ENCODE data around the gene ITM2A.

DNA sequence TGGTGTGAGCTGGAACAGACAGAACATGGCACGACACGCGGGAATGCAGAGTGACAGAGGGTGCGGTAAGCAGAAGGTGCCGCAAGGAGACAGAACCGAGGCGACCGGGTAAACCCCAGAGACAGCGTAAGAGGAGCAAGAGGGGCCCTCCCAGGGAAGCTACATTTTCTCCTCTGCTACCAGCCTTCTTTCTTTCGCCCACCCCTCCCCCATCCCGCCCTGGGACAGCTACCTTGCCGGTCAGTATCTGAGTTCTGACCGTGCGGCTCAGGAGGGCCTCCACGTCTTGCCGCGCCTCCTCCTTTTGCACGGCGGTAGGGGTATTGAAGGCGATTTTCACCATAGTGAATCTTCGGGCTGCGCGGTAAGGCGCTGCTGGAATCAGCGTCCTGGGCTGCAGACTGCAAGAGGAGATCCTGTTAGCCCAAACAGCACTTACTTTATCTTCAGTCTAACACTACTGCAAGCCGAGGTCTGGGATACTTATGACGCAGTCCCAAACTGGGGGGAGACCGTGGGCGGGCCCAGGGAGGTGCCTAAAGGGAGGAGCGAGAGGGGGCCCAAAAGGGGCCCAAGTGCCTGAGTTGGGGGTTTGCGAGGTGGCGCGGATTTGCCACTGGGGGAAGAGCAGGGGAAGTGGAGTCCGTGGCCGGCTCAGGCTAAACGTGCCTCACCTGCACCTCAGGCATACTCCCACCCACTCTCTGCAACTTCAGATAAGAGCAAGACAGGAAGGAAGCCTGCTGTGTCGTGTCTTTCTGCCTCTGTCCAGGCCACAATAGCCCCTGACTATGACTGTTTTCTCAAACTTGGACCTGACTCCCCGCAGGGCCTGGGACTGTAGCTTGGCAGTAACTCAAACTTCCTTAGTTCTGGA lies at the start of gene ITM2A:
- TF ChIP-seq POLR2A (IDR thresholded peaks at IDR 0.05) = no peak
- no peak for TF ChIP-seq POLR2AphosphoS5 (IDR thresholded peaks at IDR 0.05)
- no peak for TF ChIP-seq CTCF (IDR thresholded peaks at IDR 0.05)

Measured in prostate gland (tissue), 2 donors.